Thyroid gland (tissue), 4 donors: ENCODE results near the gene RIBC1.

ENCODE experiments used
- POLR2A ChIP-seq, 2 donors: fragments of 450-650 bp; IDR thresholded peaks; one replicate each; pipeline ENCODE4 v1.6.1; 2017; ENCODE audit warnings: antibody characterized with exemption in 2 of 2, mild to moderate bottlenecking in 2 of 2, moderate library complexity in 1 of 2
- TF ChIP-seq, protein P1 (sequence below), 6 experiments: fragments of 200-600 bp in 3 of 6; fragments of 450-650 bp in 3 of 6; sonication (generic) in 3 of 6; IDR thresholded peaks; one replicate each; pipeline ENCODE4 v1.5.1; 2016 to 2019; ENCODE audit warnings: antibody characterized with exemption in 6 of 6, mild to moderate bottlenecking in 2 of 6, inconsistent platforms in 1 of 6, moderate library complexity in 1 of 6

DNA sequence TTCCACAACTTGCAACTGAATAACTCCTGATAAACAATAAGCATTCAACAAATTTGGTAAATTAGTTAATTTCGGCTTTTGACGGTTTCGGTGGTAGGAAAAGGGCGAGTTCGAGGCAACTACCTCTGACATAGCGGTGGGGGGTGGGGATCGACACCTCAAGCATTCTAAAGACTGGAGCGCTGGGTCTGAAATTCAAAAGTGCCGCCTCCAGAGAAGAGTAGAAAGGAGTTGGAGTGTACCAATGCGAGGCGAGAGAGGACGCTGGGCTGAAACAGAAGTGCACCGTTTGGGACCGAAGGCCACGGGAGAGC is 944 bp upstream of the RIBC1 start:
- TF ChIP-seq, protein P1, sequence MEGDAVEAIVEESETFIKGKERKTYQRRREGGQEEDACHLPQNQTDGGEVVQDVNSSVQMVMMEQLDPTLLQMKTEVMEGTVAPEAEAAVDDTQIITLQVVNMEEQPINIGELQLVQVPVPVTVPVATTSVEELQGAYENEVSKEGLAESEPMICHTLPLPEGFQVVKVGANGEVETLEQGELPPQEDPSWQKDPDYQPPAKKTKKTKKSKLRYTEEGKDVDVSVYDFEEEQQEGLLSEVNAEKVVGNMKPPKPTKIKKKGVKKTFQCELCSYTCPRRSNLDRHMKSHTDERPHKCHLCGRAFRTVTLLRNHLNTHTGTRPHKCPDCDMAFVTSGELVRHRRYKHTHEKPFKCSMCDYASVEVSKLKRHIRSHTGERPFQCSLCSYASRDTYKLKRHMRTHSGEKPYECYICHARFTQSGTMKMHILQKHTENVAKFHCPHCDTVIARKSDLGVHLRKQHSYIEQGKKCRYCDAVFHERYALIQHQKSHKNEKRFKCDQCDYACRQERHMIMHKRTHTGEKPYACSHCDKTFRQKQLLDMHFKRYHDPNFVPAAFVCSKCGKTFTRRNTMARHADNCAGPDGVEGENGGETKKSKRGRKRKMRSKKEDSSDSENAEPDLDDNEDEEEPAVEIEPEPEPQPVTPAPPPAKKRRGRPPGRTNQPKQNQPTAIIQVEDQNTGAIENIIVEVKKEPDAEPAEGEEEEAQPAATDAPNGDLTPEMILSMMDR (IDR thresholded peaks at IDR 0.05), result no peak
- no peak for TF ChIP-seq POLR2A (IDR thresholded peaks at IDR 0.05)
